ENCODE measurements around the gene PRKCA.

The PRKCA gene

GRCh38 chr17:66783656-66784381 is 481.4 kb downstream of the PRKCA start:
- peaks cover 13% of the 10 kb centered on the region for H3K4me1 ChIP-seq (ENCODE audit: insufficient read depth, low read length)
- H3K36me3 ChIP-seq (ENCODE audit: insufficient read depth, low read length): no peaks in the 10 kb centered on the region; the same call in 1 of the 2 replicates
- no peaks in the 10 kb centered on the region for H3K9me3 ChIP-seq (ENCODE audit: control insufficient read depth, insufficient read depth, low read length)
- H3K9ac ChIP-seq (ENCODE audit: low read depth, low read length): no peak overlapping the region

DNA sequence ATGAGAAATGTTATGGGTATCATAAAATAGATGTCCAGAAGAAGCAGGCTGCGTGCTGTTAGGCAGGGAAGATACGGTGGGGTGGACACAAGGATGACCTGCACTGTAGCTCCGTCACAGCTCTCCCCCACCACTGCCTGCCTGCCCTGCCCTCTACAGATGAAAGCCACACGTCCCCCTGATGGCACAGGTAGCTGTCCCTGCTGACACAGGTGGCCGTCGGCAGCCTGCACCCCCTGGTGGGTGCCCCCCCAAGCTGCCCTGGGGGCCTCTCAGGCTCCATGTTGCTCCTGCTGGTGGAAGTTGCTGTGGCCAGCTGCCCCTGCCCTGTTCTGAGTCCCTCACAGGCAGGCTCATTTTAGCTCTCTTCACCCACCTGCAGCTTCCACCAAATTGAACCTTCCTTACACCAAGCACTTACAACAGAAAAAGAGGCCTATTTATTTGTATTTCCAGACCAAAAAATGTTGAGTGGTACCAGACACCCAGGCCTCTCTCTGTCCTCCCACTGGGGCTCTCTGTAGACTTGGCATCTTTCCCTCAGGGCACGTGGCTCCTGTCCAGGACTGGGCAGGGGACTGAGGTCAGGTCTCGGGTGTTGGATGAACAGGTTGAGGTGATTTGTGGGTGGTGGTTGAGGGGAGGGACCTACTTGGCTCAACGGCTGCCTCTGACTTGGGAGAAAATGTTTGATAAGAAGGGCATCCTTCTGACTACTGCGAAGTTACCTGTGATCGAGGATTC is 482.4 kb downstream of the PRKCA start:
- Histone ChIP-seq H3K9me3 (ENCODE audit: control insufficient read depth, insufficient read depth, low read length) (no peaks in the 10 kb centered on the region), H3K9ac (ENCODE audit: low read depth, low read length) (no peak overlapping the region), H3K4me1 (ENCODE audit: insufficient read depth, low read length) (peaks cover 3% of the 10 kb centered on the region), H3K36me3 (ENCODE audit: insufficient read depth, low read length) (no peaks in the 10 kb centered on the region; the same call in 1 of the 2 replicates)

- Histone ChIP-seq H3K9ac (ENCODE audit: low read depth, low read length) (no peak overlapping the region), H3K9me3 (ENCODE audit: control insufficient read depth, insufficient read depth, low read length) (no peaks in the 10 kb centered on the region), H3K4me1 (ENCODE audit: insufficient read depth, low read length) (peaks cover under 1% of the 10 kb centered on the region), H3K36me3 (ENCODE audit: insufficient read depth, low read length) (no peaks in the 10 kb centered on the region; the same call in 1 of the 2 replicates)
Measured at GRCh38 chr17:66786107-66786506, 483.7 kb downstream of the PRKCA start.

GRCh38 chr17:66787914-66788313 is 485.5 kb downstream of the PRKCA start:
- Histone ChIP-seq H3K4me1 (ENCODE audit: insufficient read depth, low read length) (peaks cover 3% of the 10 kb centered on the region; the same call in 1 of the 2 replicates), H3K36me3 (ENCODE audit: insufficient read depth, low read length) (no peaks in the 10 kb centered on the region; the same call in 1 of the 2 replicates), H3K9me3 (ENCODE audit: control insufficient read depth, insufficient read depth, low read length) (no peaks in the 10 kb centered on the region)

GRCh38 chr17:66789093-66789492 is 486.7 kb downstream of the PRKCA start:
- peaks cover 3% of the 10 kb centered on the region; the same call in 1 of the 2 replicates for H3K4me1 ChIP-seq (ENCODE audit: insufficient read depth, low read length)

More at GRCh38 chr17:66787914-66788313, 485.5 kb downstream of the PRKCA start:
- H3K9ac ChIP-seq (ENCODE audit: low read depth, low read length): no peak overlapping the region

DNA sequence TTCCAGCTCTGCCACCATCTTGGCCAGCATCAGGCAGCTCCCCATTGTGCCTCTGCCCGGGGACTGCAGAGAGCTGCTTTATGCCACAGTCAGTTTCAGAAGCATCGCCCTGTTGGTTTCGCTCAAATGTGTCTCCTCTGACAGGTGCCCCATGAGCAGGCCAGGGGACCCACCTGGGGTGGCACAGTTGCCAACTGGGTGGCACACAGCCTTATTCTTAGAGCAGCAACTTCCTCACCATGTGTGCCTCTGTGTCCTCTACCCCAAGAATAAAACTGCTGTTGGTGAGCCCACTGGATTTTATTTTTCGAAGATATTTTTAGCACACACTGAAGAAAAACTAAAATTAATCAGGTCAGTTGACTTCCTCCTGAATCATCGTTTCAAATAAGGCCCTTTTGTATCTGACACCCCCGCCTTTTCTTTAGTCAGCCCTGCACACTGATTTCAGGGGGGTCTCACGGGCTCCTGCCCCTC is 487.6 kb downstream of the PRKCA start:
- Histone ChIP-seq H3K9me3 (ENCODE audit: control insufficient read depth, insufficient read depth, low read length) (no peaks in the 10 kb centered on the region), H3K36me3 (ENCODE audit: insufficient read depth, low read length) (no peaks in the 10 kb centered on the region; the same call in 1 of the 2 replicates), H3K4me1 (ENCODE audit: insufficient read depth, low read length) (peaks cover 3% of the 10 kb centered on the region; the same call in 1 of the 2 replicates), H3K9ac (ENCODE audit: low read depth, low read length) (no peak overlapping the region)

More at GRCh38 chr17:66789093-66789492, 486.7 kb downstream of the PRKCA start:
- Histone ChIP-seq H3K9ac (ENCODE audit: low read depth, low read length) (no peak overlapping the region), H3K9me3 (ENCODE audit: control insufficient read depth, insufficient read depth, low read length) (no peaks in the 10 kb centered on the region), H3K36me3 (ENCODE audit: insufficient read depth, low read length) (no peaks in the 10 kb centered on the region; the same call in 1 of the 2 replicates)

GRCh38 chr17:66790501-66791061 is 488.2 kb downstream of the PRKCA start:
- H3K36me3 ChIP-seq (ENCODE audit: insufficient read depth, low read length): no peaks in the 10 kb centered on the region; the same call in 1 of the 2 replicates
- no peak overlapping the region for H3K9ac ChIP-seq (ENCODE audit: low read depth, low read length)
- H3K4me1 ChIP-seq (ENCODE audit: insufficient read depth, low read length): peaks cover 3% of the 10 kb centered on the region; the same call in 1 of the 2 replicates
- H3K9me3 ChIP-seq (ENCODE audit: control insufficient read depth, insufficient read depth, low read length): no peaks in the 10 kb centered on the region

- Histone ChIP-seq H3K9ac (ENCODE audit: low read depth, low read length) (no peak overlapping the region), H3K36me3 (ENCODE audit: insufficient read depth, low read length) (no peaks in the 10 kb centered on the region; the same call in 1 of the 2 replicates), H3K4me1 (ENCODE audit: insufficient read depth, low read length) (peaks cover 3% of the 10 kb centered on the region; the same call in 1 of the 2 replicates), H3K9me3 (ENCODE audit: control insufficient read depth, insufficient read depth, low read length) (no peaks in the 10 kb centered on the region)
Measured at GRCh38 chr17:66791347-66791746, 488.9 kb downstream of the PRKCA start.

- peaks cover 3% of the 10 kb centered on the region; the same call in 1 of the 2 replicates for H3K4me1 ChIP-seq (ENCODE audit: insufficient read depth, low read length)
- no peak overlapping the region for H3K9ac ChIP-seq (ENCODE audit: low read depth, low read length)
- H3K9me3 ChIP-seq (ENCODE audit: control insufficient read depth, insufficient read depth, low read length): no peaks in the 10 kb centered on the region
- H3K36me3 ChIP-seq (ENCODE audit: insufficient read depth, low read length): no peaks in the 10 kb centered on the region
Measured at GRCh38 chr17:66793814-66794213, 491.4 kb downstream of the PRKCA start.

- Histone ChIP-seq H3K9ac (ENCODE audit: low read depth, low read length) (no peak overlapping the region), H3K9me3 (ENCODE audit: control insufficient read depth, insufficient read depth, low read length) (no peaks in the 10 kb centered on the region), H3K36me3 (ENCODE audit: insufficient read depth, low read length) (no peaks in the 10 kb centered on the region), H3K4me1 (ENCODE audit: insufficient read depth, low read length) (peaks cover 3% of the 10 kb centered on the region; the same call in 1 of the 2 replicates)
Measured at GRCh38 chr17:66795486-66795885, 493.1 kb downstream of the PRKCA start.

GRCh38 chr17:66799849-66800537 is 497.6 kb downstream of the PRKCA start:
- Histone ChIP-seq H3K9me3 (ENCODE audit: control insufficient read depth, insufficient read depth, low read length) (no peaks in the 10 kb centered on the region), H3K36me3 (ENCODE audit: insufficient read depth, low read length) (no peaks in the 10 kb centered on the region), H3K4me1 (ENCODE audit: insufficient read depth, low read length) (peaks cover 21% of the 10 kb centered on the region), H3K9ac (ENCODE audit: low read depth, low read length) (no peak overlapping the region)

GRCh38 chr17:66803474-66803951 is 501.1 kb downstream of the PRKCA start:
- Histone ChIP-seq H3K36me3 (ENCODE audit: insufficient read depth, low read length) (no peaks in the 10 kb centered on the region), H3K4me1 (ENCODE audit: insufficient read depth, low read length) (peaks cover 21% of the 10 kb centered on the region), H3K9me3 (ENCODE audit: control insufficient read depth, insufficient read depth, low read length) (no peaks in the 10 kb centered on the region), H3K9ac (ENCODE audit: low read depth, low read length) (no peak overlapping the region)

GRCh38 chr17:66805567-66805966 is 503.2 kb downstream of the PRKCA start:
- peaks cover 21% of the 10 kb centered on the region for H3K4me1 ChIP-seq (ENCODE audit: insufficient read depth, low read length)

GRCh38 chr17:66807182-66807581 is 504.8 kb downstream of the PRKCA start:
- H3K9me3 ChIP-seq (ENCODE audit: control insufficient read depth, insufficient read depth, low read length): no peaks in the 10 kb centered on the region
- no peaks in the 10 kb centered on the region for H3K36me3 ChIP-seq (ENCODE audit: insufficient read depth, low read length)
- peaks cover 21% of the 10 kb centered on the region for H3K4me1 ChIP-seq (ENCODE audit: insufficient read depth, low read length)
- H3K9ac ChIP-seq (ENCODE audit: low read depth, low read length): no peak overlapping the region

More at GRCh38 chr17:66805567-66805966, 503.2 kb downstream of the PRKCA start:
- no peaks in the 10 kb centered on the region for H3K36me3 ChIP-seq (ENCODE audit: insufficient read depth, low read length)
- H3K9ac ChIP-seq (ENCODE audit: low read depth, low read length): no peak overlapping the region
- no peaks in the 10 kb centered on the region for H3K9me3 ChIP-seq (ENCODE audit: control insufficient read depth, insufficient read depth, low read length)
